ENCODE measurements around the gene BLTP3B. TPM values are rescaled to one million over a fixed set of nuclear protein-coding genes. Genes with fewer than 3 reads are reported as not detected.

Gene BLTP3B
- total and polyA plus RNA-seq, 2 donors (not counting 1 experiment from before 2014, with no cell fraction given): 9.1 to 27.4 TPM

GRCh38 chr12:100159391-100160104 lies 16.9 kb upstream of the BLTP3B start:
- Histone ChIP-seq H3K9ac (ENCODE audit: low read length) (no peak overlapping the region), H3K79me2 (ENCODE audit: control insufficient read depth, insufficient read depth, low read length) (no peaks in the 10 kb centered on the region), H3K27me3 (replicated peaks in 1 of 4; ENCODE audit: control extremely low read depth in 1 of 4, control insufficient read depth in 3 of 4, insufficient read depth in 4 of 4, low read length in 3 of 4) (no peaks in the 10 kb centered on the region), H3K27ac (ENCODE audit: low read length in 2 of 2) (no peak overlapping the region), H3K9me3 (ENCODE audit: control extremely low read depth in 1 of 3, control insufficient read depth in 2 of 3, insufficient read depth in 1 of 3, low read length in 2 of 3) (no peaks in the 10 kb centered on the region), H4K20me1 (ENCODE audit: control insufficient read depth, insufficient read depth, low read length, poor library complexity, severe bottlenecking) (no peaks in the 10 kb centered on the region), H3K4me1 (ENCODE audit: control insufficient read depth in 2 of 2, insufficient read depth in 2 of 2, low read length in 2 of 2) (peaks cover 8 to 14% of the 10 kb centered on the region in 2 donors), H2AFZ (ENCODE audit: insufficient read depth, low read depth, low read length, poor library complexity, severe bottlenecking) (no peak overlapping the region), H3K36me3 (replicated peaks in 1 of 2; ENCODE audit: control extremely low read depth in 1 of 2, control insufficient read depth in 1 of 2, extremely low read depth in 1 of 2, insufficient read depth in 2 of 2, low read length in 1 of 2) (no peaks in the 10 kb centered on the region), H3K4me2 (replicated peaks; ENCODE audit: low read depth, low read length, poor library complexity, severe bottlenecking) (no peak overlapping the region), H3K4me3 (ENCODE audit: control extremely low read depth in 1 of 5, extremely low read depth in 1 of 5, insufficient read depth in 1 of 5, low read depth in 2 of 5, low read length in 4 of 5) (no peak overlapping the region)
- Mint-ChIP-seq H3K9me3 (ENCODE audit: insufficient read depth) (no peaks in the 10 kb centered on the region), H3K27me3 (no peaks in the 10 kb centered on the region), H3K27ac (no peak overlapping the region), H3K4me1 (peaks cover 13% of the 10 kb centered on the region), H3K4me3 (no peak overlapping the region)
- TF ChIP-seq EZH2 (IDR thresholded peaks at IDR 0.05; ENCODE audit: borderline replicate concordance, insufficient read depth, low read depth, low read length, poor library complexity, severe bottlenecking): no peak
- TF ChIP-seq, protein P1, sequence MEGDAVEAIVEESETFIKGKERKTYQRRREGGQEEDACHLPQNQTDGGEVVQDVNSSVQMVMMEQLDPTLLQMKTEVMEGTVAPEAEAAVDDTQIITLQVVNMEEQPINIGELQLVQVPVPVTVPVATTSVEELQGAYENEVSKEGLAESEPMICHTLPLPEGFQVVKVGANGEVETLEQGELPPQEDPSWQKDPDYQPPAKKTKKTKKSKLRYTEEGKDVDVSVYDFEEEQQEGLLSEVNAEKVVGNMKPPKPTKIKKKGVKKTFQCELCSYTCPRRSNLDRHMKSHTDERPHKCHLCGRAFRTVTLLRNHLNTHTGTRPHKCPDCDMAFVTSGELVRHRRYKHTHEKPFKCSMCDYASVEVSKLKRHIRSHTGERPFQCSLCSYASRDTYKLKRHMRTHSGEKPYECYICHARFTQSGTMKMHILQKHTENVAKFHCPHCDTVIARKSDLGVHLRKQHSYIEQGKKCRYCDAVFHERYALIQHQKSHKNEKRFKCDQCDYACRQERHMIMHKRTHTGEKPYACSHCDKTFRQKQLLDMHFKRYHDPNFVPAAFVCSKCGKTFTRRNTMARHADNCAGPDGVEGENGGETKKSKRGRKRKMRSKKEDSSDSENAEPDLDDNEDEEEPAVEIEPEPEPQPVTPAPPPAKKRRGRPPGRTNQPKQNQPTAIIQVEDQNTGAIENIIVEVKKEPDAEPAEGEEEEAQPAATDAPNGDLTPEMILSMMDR (IDR thresholded peaks at IDR 0.05): no peak
- DNase-seq: no peak
- WGBS (ENCODE audit: insufficient coverage): 95% methylated on average over 4 of the region's 9 CpGs
- ATAC-seq (ENCODE audit: low read depth): no peak
- POLR2A ChIA-PET: no interaction called here
- CTCF ChIA-PET: interaction anchor here (1.8 kb wide), 1 partner anchor 16 kb away, joined by 4 read pairs; no protein-coding TSS in a partner anchor
- intact Hi-C loops (cut with micrococcal nuclease): loop anchor here (5.0 to 10.0 kb wide), 2 partner anchors 38 to 395 kb away; no protein-coding TSS in a partner anchor

GRCh38 chr12:100158535-100158934 lies 15.9 kb upstream of the BLTP3B start:
- intact Hi-C loops (cut with micrococcal nuclease): loop anchor here (10.0 kb wide), 1 partner anchor 396 kb away; no protein-coding TSS in a partner anchor
- H3K27ac Mint-ChIP-seq: no peak overlapping the region
- H3K4me2 ChIP-seq (replicated peaks; ENCODE audit: low read depth, low read length, poor library complexity, severe bottlenecking): no peak overlapping the region
- H4K20me1 ChIP-seq (ENCODE audit: control insufficient read depth, insufficient read depth, low read length, poor library complexity, severe bottlenecking): no peaks in the 10 kb centered on the region
- ATAC-seq (ENCODE audit: low read depth): no peak
- H3K9ac ChIP-seq (ENCODE audit: low read length): no peak overlapping the region
- 88% methylated on average over 3 of the region's 4 CpGs for WGBS (ENCODE audit: insufficient coverage)
- CTCF ChIA-PET: interaction anchor here (1.8 kb wide), 1 partner anchor 15 kb away, joined by 4 read pairs; no protein-coding TSS in a partner anchor
- H3K27me3 Mint-ChIP-seq: no peaks in the 10 kb centered on the region
- no peaks in the 10 kb centered on the region for H3K27me3 ChIP-seq (replicated peaks in 1 of 4; ENCODE audit: control extremely low read depth in 1 of 4, control insufficient read depth in 3 of 4, insufficient read depth in 4 of 4, low read length in 3 of 4)
- H3K9me3 Mint-ChIP-seq (ENCODE audit: insufficient read depth): no peaks in the 10 kb centered on the region
- no peak overlapping the region for H3K27ac ChIP-seq (ENCODE audit: low read length in 2 of 2)
- TF ChIP-seq, protein P1 (IDR thresholded peaks at IDR 0.05): no peak
- TF ChIP-seq EZH2 (IDR thresholded peaks at IDR 0.05; ENCODE audit: borderline replicate concordance, insufficient read depth, low read depth, low read length, poor library complexity, severe bottlenecking): no peak
- peaks cover 5% of the 10 kb centered on the region for H3K4me1 Mint-ChIP-seq
- no peak overlapping the region for H3K4me3 ChIP-seq (ENCODE audit: control extremely low read depth in 1 of 5, extremely low read depth in 1 of 5, insufficient read depth in 1 of 5, low read depth in 2 of 5, low read length in 4 of 5)
- no peaks in the 10 kb centered on the region for H3K36me3 ChIP-seq (replicated peaks in 1 of 2; ENCODE audit: control extremely low read depth in 1 of 2, control insufficient read depth in 1 of 2, extremely low read depth in 1 of 2, insufficient read depth in 2 of 2, low read length in 1 of 2)
- DNase-seq: no peak
- H3K4me1 ChIP-seq (ENCODE audit: control insufficient read depth in 2 of 2, insufficient read depth in 2 of 2, low read length in 2 of 2): peaks cover 2 to 6% of the 10 kb centered on the region in 2 donors
- no peak overlapping the region for H3K4me3 Mint-ChIP-seq
- POLR2A ChIA-PET: no interaction called here
- no peak overlapping the region for H2AFZ ChIP-seq (ENCODE audit: insufficient read depth, low read depth, low read length, poor library complexity, severe bottlenecking)
- H3K79me2 ChIP-seq (ENCODE audit: control insufficient read depth, insufficient read depth, low read length): no peaks in the 10 kb centered on the region
- H3K9me3 ChIP-seq (ENCODE audit: control extremely low read depth in 1 of 3, control insufficient read depth in 2 of 3, insufficient read depth in 1 of 3, low read length in 2 of 3): no peaks in the 10 kb centered on the region
